HFFc6 (cell line): Measurements from ENCODE around the gene PIP4K2C. TPM values are rescaled to one million over a fixed set of nuclear protein-coding genes. Genes with fewer than 3 reads are reported as not detected.

ENCODE experiments used
- DNase-seq: peaks from one replicate; pipeline ENCODE4 v3.0.0-alpha.2; 2018
- H3K27ac Mint-ChIP-seq: 2 replicates; pipeline ENCODE4 v1.8.0; 2020; ENCODE audit warnings: mild to moderate bottlenecking, mixed read lengths
- H3K27me3 Mint-ChIP-seq: 2 replicates; pipeline ENCODE4 v1.8.0; 2021; ENCODE audit warnings: mild to moderate bottlenecking, moderate library complexity, mixed read lengths; ENCODE audit not compliant: insufficient read depth
- H3K36me3 Mint-ChIP-seq: 2 replicates; pipeline ENCODE4 v1.8.0; 2021; ENCODE audit warnings: low read depth, mixed read lengths
- H3K4me1 Mint-ChIP-seq: 2 replicates; pipeline ENCODE4 v1.8.0; 2020; ENCODE audit warnings: low read depth, mixed read lengths
- H3K4me3 Mint-ChIP-seq: 2 replicates; pipeline ENCODE4 v1.8.0; 2020; ENCODE audit warnings: mild to moderate bottlenecking, moderate library complexity, mixed read lengths
- H3K9me3 Mint-ChIP-seq: 2 replicates; pipeline ENCODE4 v1.8.0; 2020; ENCODE audit warnings: mild to moderate bottlenecking, mixed read lengths
- CTCF ChIP-seq: fragments of 200-600 bp; sonication (generic); IDR thresholded peaks from 2 replicates; pipeline ENCODE4 v1.5.0; 2021; ENCODE audit warnings: antibody characterized with exemption, mild to moderate bottlenecking
- total RNA-seq, 6 experiments: library from RNA; stranded (reverse); fragmentation: NEBNext Ultra II Directional; extraction: Animal tissue kit (Norgen Biotek cat#: 25700); gene quantifications; 2 replicates in 1 of 6; 3 replicates in 5 of 6; pipeline ENCODE4 v1.2.3, GENCODE V29; 2021

Gene PIP4K2C
- total RNA-seq, 6 experiments from 2014 or later = 21.1 to 33.1 (median 24.3) TPM

- no peak for DNase-seq
- no peak overlapping the region for H3K4me3 Mint-ChIP-seq
- TF ChIP-seq CTCF = peak; percentile 35; the same call in 1 of the 2 replicates
- no peaks in the 10 kb centered on the region; the same call in 1 of the 2 replicates for H3K36me3 Mint-ChIP-seq
- H3K27me3 Mint-ChIP-seq = peaks cover 28% of the 10 kb centered on the region
- H3K4me1 Mint-ChIP-seq = no peaks in the 10 kb centered on the region
- no peak overlapping the region for H3K27ac Mint-ChIP-seq
- H3K9me3 Mint-ChIP-seq = no peaks in the 10 kb centered on the region
These were observed 36.7 kb downstream of the PIP4K2C start for GRCh38 chr12:57627501-57628279.

- H3K4me3 Mint-ChIP-seq = no peak overlapping the region
- peaks cover 5% of the 10 kb centered on the region for H3K4me1 Mint-ChIP-seq
- peaks cover 25% of the 10 kb centered on the region for H3K27me3 Mint-ChIP-seq
- no peak for DNase-seq
- no peak for TF ChIP-seq CTCF
- H3K36me3 Mint-ChIP-seq = no peaks in the 10 kb centered on the region; the same call in 1 of the 2 replicates
- no peaks in the 10 kb centered on the region for H3K9me3 Mint-ChIP-seq
- no peak overlapping the region for H3K27ac Mint-ChIP-seq
These were observed 37.5 kb downstream of the PIP4K2C start for GRCh38 chr12:57628280-57629191.

GRCh38 chr12:57629897-57630471, 39.0 kb downstream of the PIP4K2C start:
- H3K9me3 Mint-ChIP-seq = no peaks in the 10 kb centered on the region
- no peak overlapping the region for H3K27ac Mint-ChIP-seq
- no peaks in the 10 kb centered on the region; the same call in 1 of the 2 replicates for H3K36me3 Mint-ChIP-seq
- peaks cover 6% of the 10 kb centered on the region for H3K4me1 Mint-ChIP-seq
- no peak for DNase-seq
- no peak overlapping the region for H3K4me3 Mint-ChIP-seq
- TF ChIP-seq CTCF = no peak
- peaks cover 18% of the 10 kb centered on the region for H3K27me3 Mint-ChIP-seq

- H3K4me3 Mint-ChIP-seq = no peak overlapping the region
- H3K4me1 Mint-ChIP-seq = peaks cover 6% of the 10 kb centered on the region
- TF ChIP-seq CTCF = no peak
- peaks cover 13% of the 10 kb centered on the region for H3K27me3 Mint-ChIP-seq
- no peaks in the 10 kb centered on the region for H3K9me3 Mint-ChIP-seq
- no peaks in the 10 kb centered on the region; the same call in 1 of the 2 replicates for H3K36me3 Mint-ChIP-seq
- no peak overlapping the region for H3K27ac Mint-ChIP-seq
- DNase-seq = no peak
These were observed 40.0 kb downstream of the PIP4K2C start for GRCh38 chr12:57630891-57631433.

- Mint-ChIP-seq H3K9me3 (no peaks in the 10 kb centered on the region), H3K27me3 (peaks cover 10% of the 10 kb centered on the region), H3K4me3 (peak overlapping the region; percentile 69; the same call in 1 of the 2 replicates)
These were observed 40.6 kb downstream of the PIP4K2C start for GRCh38 chr12:57631566-57632072.

More at GRCh38 chr12:57631566-57632072, 40.6 kb downstream of the PIP4K2C start:
- Mint-ChIP-seq H3K27ac (no peak overlapping the region), H3K4me1 (peaks cover 6% of the 10 kb centered on the region), H3K36me3 (no peaks in the 10 kb centered on the region; the same call in 1 of the 2 replicates)
- no peak for TF ChIP-seq CTCF
- DNase-seq = no peak
